Hepatocyte (in vitro differentiated cells): ENCODE measurements around the gene ZSCAN21. TPM values are rescaled to one million over a fixed set of nuclear protein-coding genes. Genes with fewer than 3 reads are reported as not detected.

Experiments used
- DNase-seq: peaks from one replicate; pipeline ENCODE4 v3.0.0-alpha.2; 2016; ENCODE audit warnings: low spot score
- H2AFZ ChIP-seq: fragments of 200-600 bp; sonication (generic); 2 replicates; pipeline ENCODE4 v1.6.0; 2016; ENCODE audit warnings: antibody characterized with exemption, mild to moderate bottlenecking
- H3K27ac ChIP-seq: fragments of 200-600 bp; sonication (generic); 2 replicates; pipeline ENCODE4 v1.5.1; 2016; ENCODE audit warnings: mild to moderate bottlenecking
- H3K27me3 ChIP-seq: fragments of 200-600 bp; sonication (generic); 2 replicates; pipeline ENCODE4 v1.6.1; 2016
- H3K36me3 ChIP-seq: fragments of 200-600 bp; sonication (generic); replicated peaks from 2 replicates; pipeline ENCODE4 v1.5.1; 2016; ENCODE audit warnings: low read depth; ENCODE audit not compliant: insufficient read depth
- H3K4me1 ChIP-seq: fragments of 200-600 bp; sonication (generic); 2 replicates; pipeline ENCODE4 v1.5.1; 2016; ENCODE audit warnings: mild to moderate bottlenecking, moderate library complexity; ENCODE audit not compliant: insufficient read depth
- H3K4me2 ChIP-seq: fragments of 200-600 bp; sonication (generic); 2 replicates; pipeline ENCODE4 v1.6.0; 2016
- H3K4me3 ChIP-seq: fragments of 200-600 bp; sonication (generic); 2 replicates; pipeline ENCODE4 v1.5.1; 2016; ENCODE audit warnings: mild to moderate bottlenecking
- H3K79me2 ChIP-seq: fragments of 200-600 bp; sonication (generic); 2 replicates; pipeline ENCODE4 v1.6.0; 2017; ENCODE audit warnings: mild to moderate bottlenecking
- H3K9me2 ChIP-seq: fragments of 200-600 bp; sonication (generic); replicated peaks from 2 replicates; pipeline ENCODE4 v1.6.0; 2017; ENCODE audit warnings: mild to moderate bottlenecking; ENCODE audit not compliant: insufficient read depth
- H3K9me3 ChIP-seq: fragments of 200-600 bp; sonication (generic); 2 replicates; pipeline ENCODE4 v1.5.1; 2016; ENCODE audit warnings: low read depth, mild to moderate bottlenecking
- H4K20me1 ChIP-seq: fragments of 200-600 bp; sonication (generic); 2 replicates; pipeline ENCODE4 v1.6.0; 2016; ENCODE audit warnings: mild to moderate bottlenecking; ENCODE audit not compliant: insufficient read depth, poor library complexity, severe bottlenecking
- EZH2 ChIP-seq: fragments of 200-600 bp; sonication (generic); IDR thresholded peaks from 2 replicates; pipeline ENCODE4 v1.6.1; 2016; ENCODE audit warnings: antibody characterized with exemption, mild to moderate bottlenecking, borderline replicate concordance
- EZH2phosphoT487 ChIP-seq: fragments of 200-600 bp; sonication (generic); IDR thresholded peaks from one replicate; pipeline ENCODE4 v1.6.1; 2018; ENCODE audit warnings: antibody characterized with exemption, mild to moderate bottlenecking, low read depth, moderate library complexity; ENCODE audit not compliant: unreplicated experiment, severe bottlenecking
- WGBS: methylation state at CpG from one replicate; pipeline ENCODE4 v1.1.6; 2016; ENCODE audit warnings: low lambda C conversion rate; ENCODE audit errors: missing lambda C conversion rate; 5-methylcytosine and 5-hydroxymethylcytosine counted together
- polyA plus RNA-seq: library from polyadenylated mRNA; unstranded; fragments of >200 nt; fragmentation: Nextera tagmentation; extraction: Ambion mirVana; gene quantifications from 2 replicates; pipeline ENCODE4 v1.2.1, GENCODE V29; 2016
- total RNA-seq: library from RNA; depleted of rRNA; stranded (reverse); fragments of >200 nt; gene quantifications from 2 replicates; pipeline ENCODE4 v1.2.3, GENCODE V29; 2014
- TF ChIP-seq, protein P1 (sequence below): fragments of 200-600 bp; sonication (generic); IDR thresholded peaks from 2 replicates; pipeline ENCODE4 v1.5.1; 2016; ENCODE audit warnings: antibody characterized with exemption, mild to moderate bottlenecking; ENCODE audit not compliant: poor library complexity

Gene ZSCAN21
- total and polyA plus RNA-seq, 2 experiments from 2014 or later, result 9.6 to 12.8 TPM

DNA sequence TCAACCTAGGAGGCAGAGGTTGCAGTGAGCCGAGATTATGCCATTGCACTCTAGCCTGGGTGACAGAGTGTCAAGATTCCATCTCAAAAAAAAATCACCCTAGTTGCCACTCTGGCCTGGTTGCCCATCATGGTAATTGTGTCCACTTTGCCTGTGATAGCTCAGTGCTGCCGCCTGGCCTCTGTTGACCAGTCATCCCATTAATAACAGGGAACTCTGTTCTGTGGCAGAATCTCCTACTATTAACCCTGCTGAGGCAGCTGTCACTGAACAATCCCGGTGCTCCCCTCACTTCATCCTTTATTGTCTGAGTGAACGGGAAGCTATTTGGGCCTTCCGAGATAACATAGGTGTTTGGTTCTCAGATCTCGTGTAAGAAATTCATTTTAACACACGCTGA, 17.4 kb downstream of the ZSCAN21 start:
- TF ChIP-seq EZH2 (no peak), EZH2phosphoT487 (no peak)
- TF ChIP-seq, protein P1, sequence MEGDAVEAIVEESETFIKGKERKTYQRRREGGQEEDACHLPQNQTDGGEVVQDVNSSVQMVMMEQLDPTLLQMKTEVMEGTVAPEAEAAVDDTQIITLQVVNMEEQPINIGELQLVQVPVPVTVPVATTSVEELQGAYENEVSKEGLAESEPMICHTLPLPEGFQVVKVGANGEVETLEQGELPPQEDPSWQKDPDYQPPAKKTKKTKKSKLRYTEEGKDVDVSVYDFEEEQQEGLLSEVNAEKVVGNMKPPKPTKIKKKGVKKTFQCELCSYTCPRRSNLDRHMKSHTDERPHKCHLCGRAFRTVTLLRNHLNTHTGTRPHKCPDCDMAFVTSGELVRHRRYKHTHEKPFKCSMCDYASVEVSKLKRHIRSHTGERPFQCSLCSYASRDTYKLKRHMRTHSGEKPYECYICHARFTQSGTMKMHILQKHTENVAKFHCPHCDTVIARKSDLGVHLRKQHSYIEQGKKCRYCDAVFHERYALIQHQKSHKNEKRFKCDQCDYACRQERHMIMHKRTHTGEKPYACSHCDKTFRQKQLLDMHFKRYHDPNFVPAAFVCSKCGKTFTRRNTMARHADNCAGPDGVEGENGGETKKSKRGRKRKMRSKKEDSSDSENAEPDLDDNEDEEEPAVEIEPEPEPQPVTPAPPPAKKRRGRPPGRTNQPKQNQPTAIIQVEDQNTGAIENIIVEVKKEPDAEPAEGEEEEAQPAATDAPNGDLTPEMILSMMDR, result no peak

DNA sequence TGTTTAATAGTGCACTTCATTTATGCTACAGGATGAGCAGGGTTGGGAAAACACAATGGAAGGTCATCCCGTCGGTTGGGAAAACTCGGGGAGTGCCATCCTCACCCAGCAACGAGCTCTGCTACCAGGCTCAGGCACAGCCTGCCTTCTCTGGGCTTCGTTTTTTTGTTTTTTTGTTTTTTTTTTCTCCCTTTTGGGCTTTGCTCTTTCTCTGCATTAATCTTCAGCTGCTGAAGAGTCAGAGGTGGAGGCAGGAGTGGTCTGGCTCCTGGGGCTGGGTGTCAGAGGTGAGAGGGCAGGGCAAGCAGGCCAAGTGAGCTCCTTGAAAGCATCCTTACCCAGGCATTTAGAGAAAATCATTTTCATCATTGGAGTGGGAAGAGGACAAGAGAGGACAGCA, 20.4 kb downstream of the ZSCAN21 start:
- DNase-seq, result no peak
- no peaks in the 10 kb centered on the region for H3K27me3 ChIP-seq
- no peak overlapping the region for H3K4me3 ChIP-seq
- no peak overlapping the region for H2AFZ ChIP-seq
- 99% methylated on average over 5 of the region's 5 CpGs for WGBS
- no peaks in the 10 kb centered on the region for H3K4me1 ChIP-seq
- H3K9me3 ChIP-seq, result peaks cover 47% of the 10 kb centered on the region
- peaks cover 39% of the 10 kb centered on the region for H3K36me3 ChIP-seq
- H3K9me2 ChIP-seq, result no peaks in the 10 kb centered on the region
- no peak overlapping the region for H3K4me2 ChIP-seq
- peaks cover 23% of the 10 kb centered on the region for H3K79me2 ChIP-seq
- TF ChIP-seq EZH2 (no peak), EZH2phosphoT487 (no peak)
- TF ChIP-seq, protein P1, result no peak
- H4K20me1 ChIP-seq, result no peaks in the 10 kb centered on the region
- no peak overlapping the region for H3K27ac ChIP-seq

More for the DNA sequence above, 17.4 kb downstream of the ZSCAN21 start:
- no peaks in the 10 kb centered on the region for H3K9me2 ChIP-seq
- no peaks in the 10 kb centered on the region for H3K4me1 ChIP-seq
- no peaks in the 10 kb centered on the region for H4K20me1 ChIP-seq
- H3K79me2 ChIP-seq, result peaks cover 9% of the 10 kb centered on the region
- no peak overlapping the region for H2AFZ ChIP-seq
- H3K27ac ChIP-seq, result no peak overlapping the region
- peaks cover 16% of the 10 kb centered on the region for H3K36me3 ChIP-seq
- WGBS, result 86% methylated on average over 7 of the region's 7 CpGs
- DNase-seq, result no peak
- H3K27me3 ChIP-seq, result no peaks in the 10 kb centered on the region
- peaks cover 24% of the 10 kb centered on the region for H3K9me3 ChIP-seq
- no peak overlapping the region for H3K4me3 ChIP-seq
- H3K4me2 ChIP-seq, result no peak overlapping the region

DNA sequence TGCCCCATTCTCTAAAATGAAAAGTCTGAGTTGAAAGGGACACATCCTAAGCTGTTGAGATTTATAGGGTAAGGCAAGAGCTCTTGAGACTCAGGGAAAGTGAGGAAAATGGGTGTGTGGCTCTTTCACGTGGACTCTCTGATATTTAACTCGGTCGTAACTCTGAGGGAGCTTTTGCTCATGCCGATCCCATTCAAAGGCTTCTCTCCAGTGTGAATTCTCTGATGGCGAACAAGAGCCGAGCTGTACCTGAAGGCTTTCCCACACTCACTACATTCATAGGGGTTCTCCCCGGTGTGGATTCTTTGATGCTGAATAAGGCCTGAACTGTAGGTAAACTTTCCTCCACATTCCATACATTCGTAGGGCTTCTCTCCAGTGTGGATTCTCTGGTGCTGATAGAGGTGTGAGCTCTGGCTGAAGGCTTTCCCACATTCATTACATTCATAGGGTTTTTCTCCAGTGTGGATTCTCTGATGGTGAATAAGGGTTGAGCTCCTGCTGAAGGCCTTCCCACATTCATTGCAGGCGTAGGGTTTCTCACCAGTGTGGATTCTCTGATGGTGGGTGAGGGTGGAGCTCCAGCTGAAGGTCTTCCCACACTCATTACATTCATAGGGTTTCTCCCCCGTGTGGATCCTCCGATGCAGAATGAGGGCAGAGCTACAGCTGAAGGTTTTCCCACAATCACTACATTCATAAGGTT, 21.6 kb downstream of the ZSCAN21 start:
- Histone ChIP-seq H4K20me1 (no peaks in the 10 kb centered on the region), H3K9me3 (peaks cover 47% of the 10 kb centered on the region), H3K4me1 (no peaks in the 10 kb centered on the region), H3K79me2 (peaks cover 35% of the 10 kb centered on the region), H3K9me2 (no peaks in the 10 kb centered on the region), H2AFZ (no peak overlapping the region), H3K4me2 (no peak overlapping the region), H3K27ac (no peak overlapping the region), H3K36me3 (peaks cover 45% of the 10 kb centered on the region), H3K27me3 (no peaks in the 10 kb centered on the region), H3K4me3 (no peak overlapping the region)
- DNase-seq, result no peak
- TF ChIP-seq, protein P1, result no peak
- TF ChIP-seq EZH2phosphoT487, result no peak
- TF ChIP-seq EZH2, result no peak
- over 99% methylated on average over 11 of the region's 11 CpGs for WGBS
